K562 (cell line): ENCODE results near the gene LAGE3. TPM values are rescaled to one million over a fixed set of nuclear protein-coding genes. Genes with fewer than 3 reads are reported as not detected.

ENCODE experiments used
- ATAC-seq: fragments of 200-7000 bp; cut with Tn5 transposase; 3 replicates; pipeline ENCODE4 v1.9.1; 2020; ENCODE audit warnings: moderate library complexity
- BruUV-seq: library from RNA; stranded (reverse); fragments of 400-500 nt; replicated peaks from 2 replicates; lab custom pipeline; 2021; lab: Mats Ljungman, UMichigan
- CTCF ChIA-PET: fragments of 300-600 bp; formaldehyde crosslinking; extraction: SDS; loops from one replicate; lab custom pipeline; 2021; ENCODE audit warnings: low intra/inter-chr PET ratio; lab: Yijun Ruan, JAX
- POLR2A ChIA-PET: fragments of 300-600, 350-650 bp; sonication (Branson Sonifier 250); formaldehyde crosslinking; extraction: SDS; loops from one replicate; lab custom pipeline; 2021; ENCODE audit warnings: antibody characterized with exemption, inconsistent platforms; lab: Yijun Ruan, JAX
- DNase-seq, 4 experiments: peaks; one replicate each; pipeline versions ENCODE4 v3.0.0 to v3.0.0-alpha.2; 2011 to 2018; ENCODE audit warnings: low spot score in 3 of 4, mixed read lengths in 3 of 4; ENCODE audit errors: extremely low read depth in 1 of 4
- FAIRE-seq: peaks from 2 replicates; lab custom pipeline; 2011; peaks lifted over from hg19 to GRCh38; lab: Jason Lieb, UNC
- H2AFZ ChIP-seq: 2 replicates; pipeline ENCODE4 v1.6.0; 2011; ENCODE audit warnings: low read depth, low read length, control low read depth, inconsistent platforms
- H3K27ac ChIP-seq: fragments of 200-600 bp; 3 replicates; pipeline ENCODE4 v1.8.0; 2011; ENCODE audit warnings: low read depth, mild to moderate bottlenecking, control low read depth, inconsistent platforms, low read length, moderate library complexity, mixed read lengths; ENCODE audit errors: extremely low read depth
- H3K27me3 ChIP-seq, 2 experiments: fragments of 300-600 bp in 1 of 2; 2 replicates in 1 of 2; 3 replicates in 1 of 2; pipeline versions ENCODE4 v1.6.0 to v1.8.0; 2011; ENCODE audit warnings: inconsistent platforms in 2 of 2, low read length in 2 of 2, mild to moderate bottlenecking in 1 of 2, mixed read lengths in 1 of 2, moderate library complexity in 1 of 2; ENCODE audit not compliant: control insufficient read depth in 2 of 2, insufficient read depth in 2 of 2
- H3K36me3 ChIP-seq: fragments of 300-600 bp; 3 replicates; pipeline ENCODE4 v1.8.0; 2011; ENCODE audit warnings: mild to moderate bottlenecking, low read length, inconsistent platforms; ENCODE audit not compliant: control insufficient read depth, insufficient read depth
- H3K4me1 ChIP-seq, 2 experiments: fragments of 200-600 bp in 1 of 2; replicated peaks in 1 of 2; 2 replicates in 1 of 2; 3 replicates in 1 of 2; pipeline versions ENCODE4 v1.5.1 to v1.8.0; 2011; ENCODE audit warnings: inconsistent platforms in 2 of 2, low read length in 2 of 2, mild to moderate bottlenecking in 1 of 2, mixed read lengths in 1 of 2, moderate library complexity in 1 of 2; ENCODE audit not compliant: control insufficient read depth in 2 of 2, insufficient read depth in 2 of 2
- H3K4me2 ChIP-seq: 2 replicates; pipeline ENCODE4 v1.6.1; 2011; ENCODE audit warnings: low read length, control low read depth, inconsistent platforms, mixed read lengths; ENCODE audit not compliant: insufficient read depth
- H3K4me3 ChIP-seq: fragments of 200-600 bp; sonication (generic), shearing (Covaris generic); 2 replicates; pipeline ENCODE4 v1.5.1; 2016; ENCODE audit warnings: control low read depth, inconsistent platforms
- H3K79me2 ChIP-seq: fragments of 200-600 bp; 3 replicates; pipeline ENCODE4 v1.8.0; 2011; ENCODE audit warnings: low read length, inconsistent platforms; ENCODE audit not compliant: control insufficient read depth, insufficient read depth
- H3K9ac ChIP-seq, 2 experiments: 2 replicates each; pipeline versions ENCODE4 v1.6.0 to v1.6.1; 2011; ENCODE audit warnings: low read depth in 2 of 2, low read length in 2 of 2, control low read depth in 1 of 2, inconsistent platforms in 1 of 2, mild to moderate bottlenecking in 1 of 2, mixed read lengths in 1 of 2; ENCODE audit not compliant: insufficient read depth in 1 of 2
- H3K9me1 ChIP-seq: one replicate; pipeline ENCODE4 v1.6.0; 2011; ENCODE audit warnings: inconsistent platforms, mild to moderate bottlenecking, low read length, moderate library complexity; ENCODE audit not compliant: control insufficient read depth, insufficient read depth
- H3K9me3 ChIP-seq: replicated peaks from 2 replicates; pipeline ENCODE4 v1.5.1; 2011; ENCODE audit warnings: low read depth, low read length, inconsistent platforms; ENCODE audit not compliant: control insufficient read depth, insufficient read depth
- H4K20me1 ChIP-seq: replicated peaks from 2 replicates; pipeline ENCODE4 v1.6.1; 2011; ENCODE audit warnings: low read length, inconsistent platforms, mixed read lengths; ENCODE audit not compliant: control insufficient read depth, insufficient read depth
- CBX3 ChIP-seq, 2 experiments: IDR thresholded peaks; 1 replicate in 1 of 2; 2 replicates in 1 of 2; pipeline ENCODE4 v1.6.1; 2012; ENCODE audit warnings: inconsistent platforms in 2 of 2, low read length in 2 of 2, borderline replicate concordance in 1 of 2, control low read depth in 1 of 2
- CHD1 ChIP-seq: fragments of 200-600 bp; sonication (generic); IDR thresholded peaks from one replicate; pipeline ENCODE4 v1.6.1; 2012; ENCODE audit warnings: mild to moderate bottlenecking, moderate library complexity, low read length, inconsistent platforms
- ELF2 ChIP-seq: fragments of 250-450 bp; sonication (Bioruptor Pico); IDR thresholded peaks from 2 replicates; pipeline ENCODE4 v1.5.0; 2021; ENCODE audit warnings: mild to moderate bottlenecking
- FOXA3 ChIP-seq, 2 experiments: fragments of 450-650 bp in 1 of 2; sonication (generic) in 1 of 2; formaldehyde crosslinking; IDR thresholded peaks in 1 of 2; conservative IDR thresholded peaks in 1 of 2; 2 replicates each; pipeline versions ENCODE4 v1.4.0 to v1.8.0; 2020 to 2022; ENCODE audit warnings: mild to moderate bottlenecking in 2 of 2, missing genetic modification reagents in 1 of 2
- LEF1 ChIP-seq: fragments of 450-650 bp; IDR thresholded peaks from 2 replicates; pipeline ENCODE4 v1.6.1; 2016; ENCODE audit warnings: mild to moderate bottlenecking
- MTA1 ChIP-seq: fragments of 450-650 bp; IDR thresholded peaks from 2 replicates; pipeline ENCODE4 v1.6.1; 2017; ENCODE audit warnings: borderline replicate concordance
- NCOA2 ChIP-seq, 2 experiments: fragments of 450-650 bp; IDR thresholded peaks; 2 replicates each; pipeline ENCODE4 v1.6.1; 2018; ENCODE audit warnings: mild to moderate bottlenecking in 2 of 2, moderate library complexity in 1 of 2; ENCODE audit not compliant: partially characterized antibody in 2 of 2
- NR2C2 ChIP-seq, 2 experiments: fragments of 200-800 bp in 1 of 2; sonication (Bioruptor generic) in 1 of 2; sonication (generic) in 1 of 2; formaldehyde crosslinking in 1 of 2; IDR thresholded peaks; 2 replicates each; pipeline versions ENCODE4 v1.6.1 to v1.8.0; 2016 to 2022; ENCODE audit warnings: mild to moderate bottlenecking in 1 of 2, missing compliant biosample characterization in 1 of 2, missing genetic modification characterization in 1 of 2, missing genetic modification reagents in 1 of 2
- NR4A1 ChIP-seq, 2 experiments: fragments of 250-450 bp in 1 of 2; fragments of 450-650 bp in 1 of 2; sonication (Bioruptor Pico) in 1 of 2; IDR thresholded peaks; 2 replicates each; pipeline versions ENCODE4 v1.4.0 to v1.6.1; 2016 to 2020; ENCODE audit warnings: mild to moderate bottlenecking in 2 of 2, missing compliant biosample characterization in 1 of 2, missing genetic modification characterization in 1 of 2, moderate library complexity in 1 of 2
- PTBP1 ChIP-seq: fragments of 200-400 bp; formaldehyde crosslinking; IDR thresholded peaks from 2 replicates; pipeline ENCODE4 v1.6.1; 2017; ENCODE audit warnings: low read depth, low read length
- SMAD2 ChIP-seq: fragments of 150-350 bp; IDR thresholded peaks from 2 replicates; pipeline ENCODE4 v1.6.1; 2014; ENCODE audit warnings: low read depth, mild to moderate bottlenecking, low read length
- TBL1XR1 ChIP-seq, 2 experiments: IDR thresholded peaks; 2 replicates each; pipeline ENCODE4 v1.6.1; 2012; ENCODE audit warnings: improper control_type of control experiment in 2 of 2, low read length in 2 of 2, mild to moderate bottlenecking in 1 of 2
- TRIM24 ChIP-seq, 2 experiments: fragments of 450-650 bp; IDR thresholded peaks; 2 replicates each; pipeline ENCODE4 v1.6.1; 2016
- XRCC5 ChIP-seq: fragments of 200-400 bp; formaldehyde crosslinking; IDR thresholded peaks from 2 replicates; pipeline ENCODE4 v1.6.1; 2017; ENCODE audit warnings: low read depth, mild to moderate bottlenecking, low read length
- ZBED1 ChIP-seq: IDR thresholded peaks from 2 replicates; pipeline ENCODE4 v1.6.1; 2014
- ZKSCAN3 ChIP-seq: fragments of 250-450 bp; sonication (Bioruptor Pico); IDR thresholded peaks from 2 replicates; pipeline ENCODE4 v1.4.0; 2020
- WGBS: fragments of 100-300 bp; shearing (Covaris generic); methylation state at CpG from one replicate; pipeline ENCODE4 v1.1.6; 2016; ENCODE audit warnings: low coverage, mixed read lengths; ENCODE audit not compliant: insufficient coverage; ENCODE audit errors: missing lambda C conversion rate; 5-methylcytosine and 5-hydroxymethylcytosine counted together
- in situ Hi-C: fragments of 300-500 bp; cut with MboI; formaldehyde crosslinking; loops from 4 replicates; pipeline ENCODE4 v1.15.0; 2018; ENCODE audit warnings: inconsistent platforms, mixed read lengths
- intact Hi-C: fragments of 100-400 bp; cut with micrococcal nuclease; formaldehyde crosslinking; loops from 2 replicates; pipeline ENCODE4 v1.14.2; 2022
- polyA plus RNA-seq, 8 experiments: library from polyadenylated mRNA; depleted of rRNA in 4 of 8; stranded (reverse) in 5 of 8; unstranded in 3 of 8; fragments of >200 nt; fragmentation: Nextera tagmentation in 2 of 8; fragmentation: Illumina TruSeq in 1 of 8; extraction: Ambion mirVana in 2 of 8; extraction: Trizol in 1 of 8; gene quantifications; 2 replicates each; pipeline versions ENCODE4 v1.2.1 to v1.2.3, GENCODE V29; 2011 to 2014; ENCODE audit warnings: inconsistent platforms in 1 of 8, missing spikeins in 1 of 8
- total RNA-seq, 7 experiments: library from RNA; depleted of rRNA in 6 of 7; stranded (reverse); fragments of >200 nt in 6 of 7; fragmentation: Illumina TruSeq in 2 of 7; extraction: Trizol in 2 of 7; gene quantifications; 2 replicates each; pipeline versions ENCODE4 v1.2.1 to v1.2.3, GENCODE V29; 2011 to 2021; ENCODE audit warnings: low replicate concordance in 1 of 7
- TF ChIP-seq, protein P1 (sequence below): fragments of 450-650 bp; formaldehyde crosslinking; conservative IDR thresholded peaks from 2 replicates; pipeline ENCODE4 v1.4.0; 2022; ENCODE audit warnings: mild to moderate bottlenecking, missing genetic modification characterization

LAGE3 gene
- total and polyA plus RNA-seq, 9 of the 15 experiments (the other 6 are each of a cell fraction or from before 2014, with no cell fraction given) = 28.2 to 125 (median 35.8) TPM

DNA sequence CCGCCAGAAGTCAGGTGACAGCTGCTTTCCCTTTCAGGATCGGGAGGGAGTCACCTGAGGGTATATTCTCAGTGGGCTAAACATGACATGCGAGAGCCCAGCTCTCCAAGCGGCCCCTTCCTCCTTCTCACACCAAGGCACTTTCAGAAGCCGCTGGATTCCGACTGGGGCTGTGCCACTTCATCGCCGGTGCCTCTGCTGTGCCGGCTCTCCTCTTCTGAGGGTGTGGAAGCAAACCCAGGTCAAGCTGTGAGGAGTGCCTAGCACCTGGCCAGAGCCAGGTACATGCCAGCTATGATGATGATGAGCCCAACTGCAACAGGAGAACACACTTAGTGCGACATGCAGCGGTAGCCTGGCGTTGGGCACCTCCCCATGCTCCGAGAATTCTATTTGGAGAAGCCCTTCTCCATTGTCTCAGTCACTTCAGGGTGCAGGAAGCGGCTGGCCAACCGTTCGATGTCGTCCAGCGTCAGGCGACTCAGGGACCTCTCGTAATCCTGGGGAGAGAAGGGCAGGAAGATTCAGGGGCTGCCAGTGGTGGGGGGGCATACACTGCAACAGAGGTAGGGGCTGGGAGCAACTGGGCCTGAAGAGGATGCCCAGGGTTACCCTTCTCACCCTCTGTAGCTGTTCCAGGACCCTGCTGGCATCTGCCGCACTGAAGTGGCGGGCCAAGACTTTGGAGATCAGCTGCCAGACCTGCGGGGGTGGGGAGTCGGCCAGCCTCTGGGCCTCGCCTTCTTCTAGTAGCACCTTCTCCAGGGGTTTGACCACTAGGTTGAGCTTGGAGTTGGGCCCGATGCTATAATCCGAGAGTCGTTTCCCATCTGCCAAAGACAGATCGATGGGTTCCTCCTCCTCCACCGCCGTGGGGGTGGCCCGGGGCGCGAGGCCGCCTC, 6.3 kb upstream of the LAGE3 start (continued):
- no peak for TF ChIP-seq ZBED1
- TF ChIP-seq NR2C2 (CRISPR knock-in tag; IDR thresholded peaks at IDR 0.05) = no peak
- peak; percentile 8; the same call in 1 of the 2 replicates for TF ChIP-seq NR2C2 (tag; IDR thresholded peaks at IDR 0.05)
- TF ChIP-seq FOXA3 (CRISPR knock-in tag; conservative IDR thresholded peaks at IDR 0.05 in 1 of 2, IDR thresholded peaks at IDR 0.05 in 1 of 2) = no peak
- no peak for TF ChIP-seq XRCC5
- TF ChIP-seq MTA1 = no peak
- peak; percentile 28 for TF ChIP-seq CHD1
- TF ChIP-seq SMAD2 = no peak

DNA sequence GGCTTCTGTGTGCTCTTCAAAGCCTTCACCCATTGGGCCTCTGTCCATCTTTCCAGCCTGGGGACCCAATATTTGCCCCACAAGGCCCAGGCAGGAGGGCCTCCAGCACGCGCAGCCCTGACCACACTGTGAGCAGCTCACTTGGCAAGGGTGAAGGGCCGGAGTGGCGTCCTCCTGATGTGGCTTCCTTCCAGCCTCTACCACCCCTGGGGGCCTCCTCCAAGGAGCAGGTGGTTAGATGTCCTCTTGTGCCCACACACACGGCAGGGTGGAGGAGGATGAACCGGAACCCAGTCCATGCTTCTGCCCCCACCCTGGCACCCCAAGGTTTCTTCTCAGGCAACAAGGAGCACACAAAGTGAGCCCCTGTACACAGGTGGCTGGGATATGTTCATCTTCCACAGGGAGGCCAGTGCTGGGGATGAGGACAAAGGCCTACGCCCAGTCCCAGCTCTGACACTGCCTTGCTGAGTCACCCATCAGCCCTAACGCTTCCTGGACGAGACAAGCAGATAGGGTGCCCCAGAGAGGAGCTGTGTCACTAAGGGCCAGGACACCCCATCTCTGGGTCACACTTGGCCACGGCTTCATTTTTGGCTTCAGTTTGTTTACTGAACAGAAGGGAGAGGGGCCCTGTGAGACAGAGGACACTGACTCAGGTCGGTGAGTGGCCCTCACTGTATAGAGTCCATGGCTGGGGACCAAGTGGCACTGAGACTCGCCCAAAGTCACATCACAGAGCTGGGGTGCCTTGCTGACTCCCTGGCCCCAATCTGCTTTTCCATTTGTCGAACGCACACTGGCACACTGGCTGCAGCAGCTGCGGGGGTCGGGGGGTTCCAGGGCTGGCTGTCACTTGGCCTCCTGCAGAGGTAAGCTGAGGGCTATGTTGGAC, 5.4 kb upstream of the LAGE3 start:
- ATAC-seq (peak; percentile 88), DNase-seq (peak; percentile 35 to 92 (median 61))
- no peak for TF ChIP-seq ELF2
- no peak for TF ChIP-seq LEF1
- no peak for TF ChIP-seq TRIM24 (IDR thresholded peaks at IDR 0.05)
- no peak for TF ChIP-seq NR4A1 (CRISPR knock-in tag; IDR thresholded peaks at IDR 0.05)
- TF ChIP-seq NR4A1 (tag; IDR thresholded peaks at IDR 0.05) = peak; percentile 50; the same call in 1 of the 2 replicates
- no peak for TF ChIP-seq CBX3 (IDR thresholded peaks at IDR 0.05; ENCODE audit: borderline replicate concordance in 1 of 2, low read length in 2 of 2)
- peak in 1 of 2 experiments; percentile 39; a peak in 1 of 4 replicates for TF ChIP-seq TBL1XR1 (IDR thresholded peaks at IDR 0.05; ENCODE audit: low read length in 2 of 2)
- TF ChIP-seq ZKSCAN3 (CRISPR knock-in tag) = no peak
- no peak for TF ChIP-seq NCOA2 (IDR thresholded peaks at IDR 0.05; ENCODE audit: partially characterized antibody in 2 of 2)
- TF ChIP-seq, protein P1, sequence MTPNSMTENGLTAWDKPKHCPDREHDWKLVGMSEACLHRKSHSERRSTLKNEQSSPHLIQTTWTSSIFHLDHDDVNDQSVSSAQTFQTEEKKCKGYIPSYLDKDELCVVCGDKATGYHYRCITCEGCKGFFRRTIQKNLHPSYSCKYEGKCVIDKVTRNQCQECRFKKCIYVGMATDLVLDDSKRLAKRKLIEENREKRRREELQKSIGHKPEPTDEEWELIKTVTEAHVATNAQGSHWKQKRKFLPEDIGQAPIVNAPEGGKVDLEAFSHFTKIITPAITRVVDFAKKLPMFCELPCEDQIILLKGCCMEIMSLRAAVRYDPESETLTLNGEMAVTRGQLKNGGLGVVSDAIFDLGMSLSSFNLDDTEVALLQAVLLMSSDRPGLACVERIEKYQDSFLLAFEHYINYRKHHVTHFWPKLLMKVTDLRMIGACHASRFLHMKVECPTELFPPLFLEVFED (CRISPR knock-in tag) = no peak
- no peak for TF ChIP-seq PTBP1

More for the DNA sequence above, 5.4 kb upstream of the LAGE3 start:
- peaks cover 59% of the 10 kb centered on the region for H3K79me2 ChIP-seq
- ChIA-PET CTCF (no interaction called here), POLR2A (interaction anchor here (0.6 to 1.6 kb wide), 11 partner anchors 8 to 75 kb away, joined by 3 to 9 read pairs (median 3); partner anchors contain the start of genes DNASE1L1 and PLXNA3)
- FAIRE-seq = peak; percentile 98
- H3K27me3 ChIP-seq = no peaks in the 10 kb centered on the region
- no peaks in the 10 kb centered on the region for H3K9me3 ChIP-seq
- in situ Hi-C loops (no loop called here), intact Hi-C loops (loop anchor here (2.0 to 5.0 kb wide), 3 partner anchors 33 to 87 kb away; partner anchors contain the start of genes FAM3A and RPL10)
- H3K4me2 ChIP-seq = peak overlapping the region; percentile 91
- WGBS = 3% methylated on average over 13 of the region's 16 CpGs
- peak overlapping the region; percentile 87 for H3K27ac ChIP-seq
- H3K9ac ChIP-seq = peak overlapping the region; percentile 84 to 97
- no peak overlapping the region for H2AFZ ChIP-seq
- peak overlapping the region; percentile 83 for H3K4me3 ChIP-seq
- H3K9me1 ChIP-seq = no peaks in the 10 kb centered on the region
- peaks cover 4% of the 10 kb centered on the region; the same call in 1 of the 2 replicates for H4K20me1 ChIP-seq
- BruUV-seq = TSS peak; percentile 84
- H3K4me1 ChIP-seq = peaks cover 48 to 84% of the 10 kb centered on the region in 2 experiments
- peaks cover 50% of the 10 kb centered on the region for H3K36me3 ChIP-seq
